ENCODE measurements around the gene PSORS1C1. TPM values are rescaled to one million over a fixed set of nuclear protein-coding genes. Genes with fewer than 3 reads are reported as not detected.
"Not testable (repeated sequence)": the region's sequence is repeated elsewhere in the genome, so short reads cannot be mapped to it uniquely, and the experiment has no call there.

Gene PSORS1C1, protein sequence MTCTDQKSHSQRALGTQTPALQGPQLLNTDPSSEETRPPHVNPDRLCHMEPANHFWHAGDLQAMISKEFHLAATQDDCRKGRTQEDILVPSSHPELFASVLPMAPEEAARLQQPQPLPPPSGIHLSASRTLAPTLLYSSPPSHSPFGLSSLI
- 7.7 TPM for polyA plus RNA-seq (2013, experiment 1 of 2; ENCODE audit: insufficient read length)
- 5.8 TPM for polyA plus RNA-seq (2013, experiment 2 of 2; ENCODE audit: insufficient read length)

DNA sequence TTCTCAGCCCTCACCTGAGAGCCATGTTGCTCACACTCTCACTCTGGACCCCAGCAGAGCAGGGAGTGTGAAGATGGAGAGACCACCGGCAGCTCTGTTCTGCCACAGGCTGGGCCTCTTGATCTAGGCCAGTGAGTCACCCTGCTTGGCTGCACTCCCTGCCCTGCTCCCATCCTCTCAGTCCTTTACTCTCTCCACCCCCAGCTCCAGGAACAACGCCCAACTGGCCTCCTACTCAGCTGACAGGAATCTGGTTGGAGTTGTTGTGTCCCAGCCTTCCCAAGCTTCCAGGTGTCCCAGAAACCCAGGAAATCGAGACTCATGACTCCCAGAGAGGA is at the start of gene PSORS1C1:
TSS of gene PSORS1C1 (plus strand) at position 260 of the 338 bp plus-strand sequence. CDS start 14,833 bp downstream, outside the sequence.
- DNase-seq = peak; percentile 97

DNA sequence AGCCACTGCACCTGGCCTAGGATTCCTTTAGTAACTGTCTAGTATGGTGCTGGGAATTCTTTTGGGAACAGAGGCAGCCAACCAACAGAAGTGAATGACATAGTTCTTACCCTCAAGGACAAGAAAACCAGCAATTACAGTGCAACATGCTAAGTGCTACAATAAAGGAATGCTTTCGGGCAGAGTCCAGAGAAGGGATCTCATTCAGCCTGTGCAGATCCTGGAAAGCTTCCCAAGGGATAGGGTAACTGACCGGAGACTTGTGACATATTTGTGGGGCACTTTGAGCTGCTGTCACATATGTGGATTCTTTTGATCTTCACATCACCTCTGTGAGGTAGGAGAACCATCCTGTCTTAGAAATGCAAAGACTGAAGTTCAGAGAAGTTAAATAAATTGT is 49.0 kb upstream of the PSORS1C1 start:
- DNase-seq = peak; percentile 43

DNA sequence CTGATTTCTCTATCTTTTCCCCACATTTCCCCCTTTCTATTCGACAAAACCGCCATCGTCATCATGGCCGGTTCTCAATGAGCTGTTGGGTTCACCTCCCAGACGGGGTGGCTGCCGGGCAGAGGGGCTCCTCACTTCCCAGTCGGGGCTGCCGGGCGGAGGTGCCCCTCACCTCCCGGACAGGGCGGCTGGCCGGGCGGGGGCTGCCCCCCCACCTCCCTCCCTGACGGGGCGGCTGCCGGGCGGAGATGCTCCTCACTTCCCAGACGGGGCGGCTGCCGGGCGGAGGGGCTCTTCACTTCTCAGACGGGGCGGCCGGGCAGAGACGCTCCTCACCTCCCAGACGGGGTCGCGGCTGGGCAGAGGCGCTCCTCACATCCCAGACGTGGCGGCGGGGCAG is 47.6 kb upstream of the PSORS1C1 start:
- DNase-seq = not testable (repeated sequence)

DNA sequence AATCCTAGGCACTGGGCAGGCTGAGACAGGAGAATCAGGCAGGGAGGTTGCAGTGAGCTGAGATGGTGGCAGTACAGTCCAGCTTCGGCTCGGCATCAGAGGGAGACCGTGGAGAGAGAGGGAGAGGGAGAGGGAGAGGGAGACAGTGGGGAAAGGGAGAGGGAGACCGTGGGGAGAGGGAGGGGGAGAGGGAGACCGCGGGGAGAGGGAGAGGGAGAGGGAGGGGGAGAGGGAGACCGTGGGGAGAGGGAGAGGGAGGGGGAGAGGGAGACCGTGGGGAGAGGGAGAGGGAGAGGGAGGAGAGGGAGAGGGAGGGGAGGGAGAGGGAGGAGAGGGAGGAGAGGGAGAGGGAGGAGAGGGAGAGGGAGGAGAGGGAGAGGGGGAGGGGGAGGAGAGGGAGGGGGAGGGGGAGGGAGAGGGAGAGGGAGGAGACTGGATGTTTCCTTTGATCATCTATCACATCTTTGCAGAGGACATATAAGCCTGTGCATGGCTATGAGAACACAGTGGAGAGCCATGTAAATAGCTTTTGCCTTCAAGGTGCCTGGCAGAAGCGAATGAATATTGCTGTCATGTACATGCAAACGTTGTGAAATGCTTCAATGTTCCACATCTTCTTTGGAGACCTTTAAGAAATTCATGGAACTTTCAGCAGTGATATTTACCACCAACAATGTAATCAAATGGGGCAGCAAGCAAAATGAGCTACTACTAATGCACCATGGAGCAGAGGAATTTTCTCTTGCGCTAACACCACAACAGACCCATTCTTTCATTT is 46.5 kb upstream of the PSORS1C1 start:
- not testable (repeated sequence) for DNase-seq

DNA sequence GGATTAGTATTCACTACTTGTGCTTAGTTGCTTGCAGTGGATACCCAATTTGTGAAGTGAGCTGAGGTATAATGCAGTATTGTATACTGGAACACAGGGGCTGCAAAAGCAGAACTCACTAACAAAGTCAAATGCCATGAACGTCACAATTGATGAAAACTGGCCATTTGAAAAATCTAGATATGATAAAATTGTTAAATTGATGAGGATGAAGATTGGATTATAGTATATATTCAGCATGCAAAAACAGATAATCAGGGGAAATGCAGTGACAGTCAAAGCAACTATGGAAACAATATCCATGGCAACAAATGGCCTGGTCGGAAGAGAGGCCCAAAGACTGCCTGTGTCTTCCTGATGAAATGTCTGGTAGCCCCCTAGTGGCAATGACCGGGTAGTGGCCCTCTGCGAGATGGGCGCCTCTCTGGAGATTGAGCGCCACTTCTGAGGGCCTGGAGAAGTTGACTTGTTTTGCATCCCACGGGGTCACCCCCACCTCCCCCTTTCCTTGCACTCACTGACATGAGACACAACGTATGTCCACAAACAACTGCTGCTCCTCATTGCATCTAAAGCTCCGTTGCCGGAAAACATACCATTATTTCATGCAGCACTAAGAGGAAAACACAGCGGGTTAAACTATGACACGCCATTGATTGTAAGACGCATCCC is 45.8 kb upstream of the PSORS1C1 start:
- DNase-seq = peak; percentile 77

DNA sequence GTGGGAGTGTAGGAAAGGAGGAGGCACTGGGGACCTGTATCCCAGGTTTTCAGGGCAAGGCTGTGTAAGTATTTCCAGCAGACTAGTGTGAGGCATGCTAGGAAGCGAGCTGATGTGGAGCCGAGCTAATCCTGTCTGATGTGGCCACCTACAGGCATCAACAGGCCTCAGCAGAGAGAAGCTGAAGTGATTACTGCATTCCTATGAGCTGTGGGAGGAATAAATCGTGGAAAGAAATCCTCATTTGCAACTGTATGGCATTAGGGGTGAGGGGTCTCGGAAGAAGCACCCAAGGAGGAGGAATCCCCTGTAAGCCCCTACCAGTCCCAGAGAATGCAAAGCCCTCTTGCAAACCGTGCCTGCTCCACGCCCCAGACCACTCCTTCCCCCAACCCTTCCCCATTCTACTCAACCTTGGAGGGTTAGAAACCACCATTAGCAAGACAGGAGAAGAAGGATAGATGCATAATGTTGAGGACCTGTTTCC is 43.8 kb upstream of the PSORS1C1 start:
- peak; percentile 78 for DNase-seq

DNA sequence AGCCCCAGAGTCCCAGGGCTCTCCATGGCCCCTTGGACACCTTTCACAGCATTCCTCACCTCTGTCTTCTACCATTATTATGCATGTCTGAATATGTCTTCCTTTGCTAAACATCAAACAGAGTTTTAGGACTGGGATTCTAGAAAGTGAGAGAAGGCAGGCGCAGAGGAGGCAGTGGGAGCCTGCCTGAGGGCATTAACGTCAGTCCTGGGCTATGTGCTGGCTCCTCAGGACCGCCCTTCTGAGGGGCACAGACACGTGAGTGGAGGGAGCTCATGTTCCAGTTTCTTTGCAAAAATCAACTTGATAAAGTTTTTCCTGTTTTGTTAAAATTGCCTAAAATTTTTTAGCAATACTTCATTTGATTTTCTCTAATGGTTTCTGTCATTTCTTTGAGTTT is 40.2 kb upstream of the PSORS1C1 start:
- DNase-seq = no peak

DNA sequence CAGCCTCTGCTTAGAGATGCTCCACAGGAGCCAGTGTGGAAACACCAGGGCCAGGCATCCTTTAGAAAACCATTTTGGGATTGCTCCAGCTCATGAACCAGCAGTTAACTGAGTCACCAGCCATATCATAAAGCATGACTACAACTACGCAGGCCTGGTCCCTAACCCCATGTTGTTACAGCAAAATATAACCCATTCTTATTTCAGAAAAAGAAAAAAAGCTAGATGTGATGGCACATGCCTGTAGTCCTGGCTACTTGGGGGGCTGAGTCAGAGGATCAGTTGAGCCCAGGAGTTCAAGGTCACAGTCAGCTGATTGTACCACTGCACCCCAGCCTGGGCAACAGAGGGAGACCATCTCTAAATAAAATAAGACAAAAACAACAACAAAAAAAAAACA is 39.1 kb upstream of the PSORS1C1 start:
- peak; percentile 69 for DNase-seq

DNA sequence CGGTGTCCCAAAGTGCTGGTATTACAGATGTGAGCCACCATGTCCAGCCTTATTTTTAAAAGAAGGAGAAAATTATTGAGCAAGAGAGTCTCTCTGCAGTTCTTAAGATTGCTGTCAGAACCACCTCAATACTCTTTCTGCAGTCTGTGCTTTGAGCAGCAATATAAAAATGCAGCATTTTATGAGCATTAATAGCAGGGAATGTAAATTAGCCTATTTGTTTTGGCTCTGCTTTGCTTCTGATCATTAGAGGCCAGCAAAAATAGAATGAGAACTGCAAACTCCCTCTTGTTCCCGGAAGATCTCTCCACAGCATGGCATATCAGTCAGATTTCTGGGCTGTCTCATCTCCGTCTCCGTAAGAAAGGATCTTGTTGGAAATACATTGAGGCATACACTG is 38.0 kb upstream of the PSORS1C1 start:
- no peak for DNase-seq

DNA sequence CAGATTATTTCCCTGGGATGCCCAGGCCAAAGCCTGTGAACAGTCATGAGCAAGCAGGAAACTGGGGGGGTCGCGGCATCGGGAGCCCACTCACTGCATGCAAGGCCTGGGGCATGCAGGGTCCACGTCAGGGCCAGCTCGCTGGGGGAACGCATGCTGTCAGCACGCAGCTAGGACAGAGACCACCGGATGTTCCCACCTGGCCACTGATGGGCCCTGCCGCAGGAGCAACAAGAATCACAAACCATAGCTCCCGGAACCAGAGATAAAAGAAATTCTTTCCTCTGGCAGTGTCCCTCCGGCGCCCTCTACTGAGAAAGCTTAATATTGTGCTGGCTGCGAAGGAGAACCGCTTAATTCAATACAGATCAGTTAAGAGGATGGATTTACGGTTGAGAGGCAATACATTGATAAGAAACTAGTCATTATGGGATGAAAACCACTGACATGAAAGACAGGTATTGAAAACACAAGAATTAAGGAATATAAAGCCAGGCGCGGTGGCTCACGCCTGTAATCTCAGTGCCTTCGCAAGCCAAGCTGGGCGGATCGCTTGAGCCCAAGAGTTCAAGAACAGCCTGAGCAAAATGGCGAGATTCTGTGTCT is 34.8 kb upstream of the PSORS1C1 start:
- peak; percentile 62 for DNase-seq

DNA sequence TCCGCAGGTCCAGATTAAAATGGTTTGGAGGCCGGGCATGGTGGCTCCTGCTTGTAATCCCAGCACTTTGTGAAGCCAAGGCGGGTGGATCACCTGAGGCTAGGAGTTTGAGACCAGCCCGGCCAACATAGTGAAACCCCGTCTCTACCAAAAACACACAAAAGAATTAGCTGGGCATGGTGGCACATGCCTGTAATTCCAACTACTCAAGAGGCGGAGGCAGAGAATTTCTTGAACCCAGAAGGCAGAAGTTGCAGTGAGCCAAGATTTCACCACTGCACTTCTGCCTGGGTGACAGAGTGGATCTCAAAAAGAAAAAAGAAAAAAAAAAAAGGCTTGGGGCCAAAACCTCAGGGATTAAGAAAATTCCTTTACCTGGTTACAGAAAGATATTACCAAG is 32.7 kb upstream of the PSORS1C1 start:
- DNase-seq = no peak

DNA sequence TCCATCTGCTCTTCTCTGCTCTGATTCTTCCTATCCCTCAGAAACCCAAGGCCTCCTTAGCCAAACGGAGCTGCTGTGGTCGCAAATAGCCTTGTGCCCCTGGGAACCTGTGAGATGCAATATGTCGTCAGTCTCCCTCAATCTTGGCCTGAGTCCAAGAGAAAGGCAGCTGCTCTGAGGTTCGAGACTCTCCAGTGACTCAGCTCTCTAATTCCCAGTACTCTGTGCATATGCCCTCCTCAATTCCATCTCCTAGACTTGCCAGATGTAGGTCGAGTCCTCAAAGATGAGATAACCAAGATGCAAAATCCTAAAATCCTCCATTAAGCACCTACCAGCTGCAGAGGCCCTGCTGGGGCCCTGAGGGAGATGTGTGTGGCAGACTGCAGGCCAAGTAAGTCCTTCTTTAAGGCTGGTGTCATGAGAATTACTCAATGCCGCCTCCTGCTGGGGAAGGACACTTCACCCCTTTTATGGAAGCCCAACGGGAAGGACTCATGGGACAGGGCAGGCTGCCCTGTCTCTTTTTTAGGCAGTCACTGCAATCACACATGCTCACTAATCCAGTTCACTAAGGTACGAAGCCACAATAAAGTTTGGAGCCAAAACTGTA is 30.8 kb upstream of the PSORS1C1 start:
- DNase-seq = peak; percentile 86

DNA sequence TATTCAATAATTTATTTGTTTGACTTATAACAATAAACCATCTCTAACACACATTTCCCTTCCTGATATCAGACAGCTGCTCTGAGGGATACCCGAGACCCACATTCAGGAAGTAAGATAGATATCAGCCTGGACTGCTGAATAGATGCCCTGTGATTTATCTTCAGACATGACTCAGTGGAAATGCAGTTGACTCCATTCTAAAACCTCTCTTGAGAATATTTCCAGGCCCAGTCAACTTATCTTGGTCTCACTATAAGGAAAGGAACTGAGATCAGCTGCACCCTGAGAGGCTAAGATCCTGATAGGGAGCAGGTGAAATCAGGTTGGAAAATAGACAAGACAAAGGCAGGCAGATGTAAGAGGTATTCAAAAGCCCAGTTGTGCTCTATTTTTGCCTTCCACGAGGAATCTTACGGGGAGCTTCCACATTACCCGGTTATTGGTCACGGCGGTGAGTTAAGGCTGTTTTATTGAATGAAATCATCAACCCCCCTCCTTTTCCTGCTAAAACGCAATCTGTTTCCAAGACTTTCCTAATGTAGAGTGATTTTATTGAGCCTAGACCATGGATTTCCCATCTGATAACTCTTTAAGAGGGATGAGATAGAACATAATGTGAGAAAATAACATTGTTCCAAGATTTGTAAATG is 27.7 kb upstream of the PSORS1C1 start:
- peak; percentile 83 for DNase-seq

DNA sequence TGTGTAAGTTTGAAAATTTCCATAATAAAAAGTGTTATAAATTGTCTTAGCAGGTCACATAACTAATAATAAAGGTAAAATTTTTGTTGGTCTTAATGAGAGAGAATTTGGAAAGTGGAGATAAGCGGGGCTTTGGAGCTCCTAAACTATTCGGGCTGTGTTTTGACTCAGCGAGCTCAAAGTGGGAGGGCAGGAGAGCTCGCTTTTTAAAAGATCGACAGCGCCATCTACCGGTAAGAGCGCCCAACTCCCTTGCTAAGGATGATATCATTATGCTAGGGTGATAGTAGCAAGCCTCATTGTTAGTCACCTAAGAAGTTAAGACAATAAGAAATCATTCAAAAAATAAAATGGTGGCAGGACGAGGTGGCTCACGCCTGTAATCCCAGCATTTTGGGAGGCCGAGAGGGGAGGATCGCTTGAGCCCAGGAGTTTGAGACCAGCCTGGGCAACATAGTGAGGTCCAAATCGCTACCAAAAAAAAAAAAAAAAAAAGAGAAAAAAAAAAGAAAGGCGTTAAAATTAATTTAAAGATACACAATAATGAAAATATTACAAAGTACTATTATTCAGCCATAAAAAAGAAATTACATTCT is 27.0 kb upstream of the PSORS1C1 start:
- peak; percentile 85 for DNase-seq

DNA sequence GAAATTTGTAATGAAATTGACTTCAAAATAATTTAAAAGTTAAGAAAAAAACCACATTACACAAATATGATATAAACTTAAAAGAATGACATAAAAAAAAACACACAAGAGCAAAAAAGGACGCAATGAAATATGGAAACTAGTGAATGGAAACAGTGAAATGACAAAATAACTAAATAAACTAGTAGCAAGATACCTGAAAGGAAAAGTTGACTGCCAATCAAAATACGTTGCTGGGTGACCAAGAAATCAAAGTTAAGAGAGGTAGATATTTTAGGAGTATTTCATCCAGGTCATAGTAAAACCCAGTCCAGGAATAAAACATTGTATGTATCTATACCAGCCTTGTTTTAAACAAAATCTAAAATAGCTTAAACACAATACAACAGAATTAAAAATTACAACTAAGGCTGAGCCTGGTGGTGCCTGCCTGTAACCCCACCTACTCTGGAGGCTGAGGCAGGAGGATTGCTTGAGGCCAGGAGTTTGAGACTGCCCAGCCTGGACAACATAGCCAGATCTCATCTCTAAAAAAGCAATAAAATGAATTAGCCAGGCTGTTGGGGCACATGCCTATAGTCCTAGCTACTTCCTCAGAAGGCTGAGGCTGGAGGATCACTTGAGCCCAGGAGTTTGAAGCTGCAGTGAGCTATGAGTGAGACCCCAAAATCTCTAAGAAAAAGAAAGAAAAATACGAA is 24.2 kb upstream of the PSORS1C1 start:
- DNase-seq = no peak

DNA sequence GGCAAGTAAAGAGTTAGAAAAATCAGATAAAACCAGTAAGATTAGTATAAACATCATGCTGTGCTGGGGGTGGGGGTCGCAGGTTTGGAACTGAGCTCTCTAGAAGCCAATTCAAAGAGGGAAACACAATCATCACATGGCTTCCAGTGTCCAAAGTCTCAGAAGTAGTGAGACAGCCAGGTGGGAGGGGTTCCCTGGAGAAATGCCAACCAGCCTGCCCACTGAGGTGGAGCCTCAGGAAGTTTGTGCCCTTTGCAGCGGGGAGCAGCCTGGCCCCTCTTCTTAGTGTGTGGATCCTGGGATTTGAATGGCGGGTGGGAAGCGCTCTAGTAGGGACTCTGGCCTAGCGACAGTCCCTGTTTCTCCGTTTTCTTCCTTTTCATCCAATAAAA is 23.6 kb upstream of the PSORS1C1 start:
- DNase-seq = no peak

DNA sequence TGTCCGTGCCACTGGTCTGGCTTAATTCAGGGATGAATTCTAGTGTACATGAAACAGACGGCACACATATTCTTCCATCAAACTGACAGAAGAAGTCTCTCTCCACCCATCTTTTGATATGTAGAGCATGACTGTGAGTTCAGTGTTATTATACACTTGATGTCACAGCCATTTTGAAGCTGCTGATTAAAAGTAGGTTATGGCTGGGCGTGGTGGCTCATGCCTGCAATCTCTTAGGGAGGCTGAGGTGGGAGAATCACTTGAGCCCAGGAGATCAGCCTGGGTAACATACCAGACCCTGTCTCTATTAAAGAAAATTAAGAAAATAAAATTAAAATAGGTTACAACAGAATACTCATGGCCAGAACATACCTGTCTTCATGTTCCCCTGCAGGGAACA is 22.9 kb upstream of the PSORS1C1 start:
- DNase-seq = no peak

DNA sequence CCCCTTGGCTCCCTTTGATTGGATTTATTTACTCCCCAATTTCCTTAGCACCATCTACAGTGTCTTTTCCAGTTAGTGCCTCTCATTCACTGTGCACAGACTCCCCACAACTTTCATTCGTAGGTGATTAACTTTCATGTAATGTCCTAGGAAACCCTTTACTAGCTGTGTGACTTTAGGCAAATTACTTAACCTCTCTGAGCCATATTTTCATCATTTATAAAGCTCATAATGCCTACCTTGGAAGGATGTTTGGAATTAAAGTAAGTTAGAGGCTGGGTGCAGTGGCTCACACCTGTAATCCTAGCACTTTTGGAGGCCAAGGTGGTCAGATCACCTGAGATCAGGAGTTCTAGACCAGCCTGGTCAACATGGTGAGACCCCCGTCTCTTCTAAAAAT is 22.4 kb upstream of the PSORS1C1 start:
- no peak for DNase-seq

DNA sequence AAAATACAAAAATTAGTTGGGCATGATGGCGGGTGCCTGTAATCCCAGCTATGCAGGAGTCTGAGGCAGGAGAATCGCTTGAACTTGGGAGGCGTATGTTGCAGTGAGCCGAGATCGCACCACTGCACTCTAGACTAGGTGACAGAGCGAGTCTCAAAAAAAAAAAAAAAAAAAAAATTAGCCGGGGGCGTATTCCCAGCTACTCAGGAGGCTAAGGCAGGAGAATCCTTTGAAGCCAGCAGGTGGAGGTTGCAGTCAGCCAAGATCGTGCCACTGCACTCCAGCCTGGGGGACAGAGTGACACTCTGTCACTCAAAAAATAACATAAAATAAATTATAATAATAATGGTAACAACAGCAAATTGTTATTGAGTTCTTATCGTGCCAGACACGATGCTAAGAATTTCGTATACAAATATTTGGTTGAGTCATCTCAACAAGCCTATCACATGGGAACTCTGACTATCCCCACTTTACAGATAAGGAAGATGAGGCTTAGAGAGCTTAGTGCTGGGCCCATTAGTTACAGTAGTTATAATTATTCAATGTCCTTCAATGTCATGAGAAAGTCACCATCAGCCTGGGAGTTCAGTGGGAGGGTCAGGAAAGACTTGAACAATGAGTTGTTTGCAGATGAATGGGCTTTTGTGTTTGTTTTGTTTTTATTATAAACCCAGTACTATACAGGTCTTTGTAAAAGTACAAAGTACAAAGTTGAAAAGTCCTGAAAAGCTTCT is 21.7 kb upstream of the PSORS1C1 start:
- no peak for DNase-seq

DNA sequence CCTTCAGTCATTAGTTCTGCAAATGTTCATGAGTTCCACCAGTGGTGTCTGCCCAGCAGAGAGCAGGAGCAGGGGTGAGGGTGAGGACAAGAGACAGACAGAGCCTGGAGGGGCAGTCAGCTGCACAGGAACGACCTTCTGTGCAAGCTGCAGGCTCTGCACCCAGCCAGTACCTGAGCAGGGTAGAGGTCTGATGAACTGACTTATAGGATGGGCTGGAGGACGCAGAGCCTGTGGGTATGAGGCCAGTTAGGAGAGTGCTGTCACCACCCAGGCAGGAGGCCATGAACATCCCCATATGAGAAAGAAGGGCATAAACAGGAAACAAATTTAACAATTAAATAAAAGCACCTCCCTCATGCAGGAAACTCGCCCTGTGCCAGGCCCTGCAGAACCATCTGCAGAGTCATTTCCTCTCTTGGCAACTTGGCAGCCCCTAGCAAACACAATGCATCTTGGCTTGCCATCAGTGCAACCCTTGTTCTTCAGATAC is 20.2 kb upstream of the PSORS1C1 start:
- DNase-seq = no peak
